Tibial artery (tissue), 4 donors: Measurements from ENCODE around the gene N4BP2L1.

Experiments used
- DNase-seq, 2 donors: peaks; one replicate each; pipeline ENCODE4 v3.0.0-alpha.2; 2019
- H3K27ac ChIP-seq, 2 donors: fragments of 200-600 bp; sonication (generic) in 1 of 2; 1 replicate in 1 of 2; 2 replicates in 1 of 2; pipeline ENCODE4 v1.5.1; 2018 to 2019; ENCODE audit warnings: mild to moderate bottlenecking in 1 of 2
- H3K27me3 ChIP-seq, 2 donors: fragments of 200-600 bp; sonication (generic) in 1 of 2; one replicate each; pipeline versions ENCODE4 v1.5.1 to v1.6.0; 2016 to 2019
- H3K36me3 ChIP-seq, 3 donors: fragments of 200-600 bp; sonication (generic) in 2 of 3; one replicate each; pipeline ENCODE4 v1.5.1; 2016 to 2019; ENCODE audit warnings: mild to moderate bottlenecking in 2 of 3
- H3K4me1 ChIP-seq, 4 donors: fragments of 200-600 bp; sonication (generic) in 2 of 4; 1 replicate in 3 of 4; 2 replicates in 1 of 4; pipeline ENCODE4 v1.5.1; 2016 to 2019
- H3K4me3 ChIP-seq, 2 donors: fragments of 200-600 bp; sonication (generic) in 1 of 2; 1 replicate in 1 of 2; 2 replicates in 1 of 2; pipeline ENCODE4 v1.5.1; 2018 to 2019; ENCODE audit warnings: mild to moderate bottlenecking in 2 of 2
- H3K9me3 ChIP-seq, 3 donors: fragments of 200-600 bp; sonication (generic) in 1 of 3; one replicate each; pipeline ENCODE4 v1.5.1; 2016 to 2019
- CTCF ChIP-seq, 2 experiments: fragments of 200-600 bp in 1 of 2; fragments of 450-650 bp in 1 of 2; IDR thresholded peaks; one replicate each; pipeline ENCODE4 v1.5.1; 2017 to 2019; ENCODE audit warnings: antibody characterized with exemption in 2 of 2, mild to moderate bottlenecking in 1 of 2, moderate library complexity in 1 of 2
- intact Hi-C: fragments of 100-400 bp; cut with DNase I; formaldehyde crosslinking; loops from one replicate; pipeline ENCODE4 v1.15.0; 2023; ENCODE audit warnings: low total_unique reads

N4BP2L1 gene

DNA sequence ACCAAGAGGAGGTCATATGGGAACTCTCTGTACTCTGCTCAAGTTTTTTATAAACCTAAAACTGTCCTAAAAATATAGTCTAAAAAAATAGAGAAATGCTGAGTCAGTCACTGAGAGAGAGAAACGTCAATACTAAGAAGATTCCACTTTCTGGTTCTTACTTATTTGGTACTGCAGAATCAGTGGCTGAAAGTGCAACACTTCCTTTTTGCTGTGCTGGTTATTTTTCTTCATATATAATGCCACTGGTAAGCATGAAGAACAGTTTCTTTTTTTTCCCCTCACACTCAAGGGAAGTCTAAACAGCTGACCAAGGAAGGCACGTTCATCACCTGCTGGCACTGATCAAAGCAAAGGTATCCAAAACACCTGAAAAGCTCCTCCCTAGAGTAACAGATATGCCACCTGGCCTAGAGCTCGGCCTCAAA lies 44.3 kb upstream of the N4BP2L1 start:
- Histone ChIP-seq H3K4me1 (peaks cover 0 to 24% (median 14%) of the 10 kb centered on the region in 4 donors), H3K36me3 (peaks cover 7 to 13% (median 12%) of the 10 kb centered on the region in 3 donors), H3K4me3 (no peak overlapping the region), H3K27me3 (no peaks in the 10 kb centered on the region), H3K27ac (peak overlapping the region; percentile 73 to 75), H3K9me3 (no peaks in the 10 kb centered on the region)
- intact Hi-C loops: no loop called here
- DNase-seq: no peak
- no peak for TF ChIP-seq CTCF (IDR thresholded peaks at IDR 0.05)

DNA sequence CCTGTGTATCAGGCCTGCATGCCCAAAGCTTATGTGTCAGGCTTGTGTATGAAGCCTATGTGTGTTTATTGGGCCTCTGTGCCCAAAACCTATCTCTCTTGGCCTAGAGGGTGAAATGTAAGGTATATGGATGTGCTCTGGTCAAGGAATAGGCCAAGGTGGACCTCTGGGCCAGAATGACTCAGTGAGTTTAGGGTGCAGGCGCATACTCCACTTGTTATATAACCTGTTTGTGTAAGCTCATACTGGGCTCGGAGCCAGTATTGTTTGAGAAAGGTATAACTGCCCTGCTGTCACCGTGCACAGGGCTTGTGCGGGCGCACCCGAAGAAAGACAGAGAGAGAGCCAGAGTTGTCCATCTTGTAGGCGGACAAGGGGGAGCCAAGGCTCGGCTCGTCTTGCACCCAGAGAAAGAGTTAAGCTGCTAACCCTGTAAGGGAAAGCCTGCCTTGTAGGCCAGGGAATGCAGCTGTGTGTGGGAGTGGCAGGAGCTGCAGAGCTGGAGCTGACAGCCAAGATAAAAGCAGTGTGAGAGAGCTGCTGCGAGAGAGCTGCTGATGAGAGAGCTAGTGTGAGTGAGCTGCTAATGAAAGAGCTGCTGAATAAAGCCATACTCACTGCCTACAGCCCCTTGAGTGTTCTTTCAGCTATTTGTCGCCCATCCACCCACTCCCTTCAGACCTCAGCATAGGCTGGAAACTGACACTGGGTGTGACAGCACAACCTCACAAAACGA lies 43.4 kb upstream of the N4BP2L1 start:
- H3K9me3 ChIP-seq: no peaks in the 10 kb centered on the region
- H3K27me3 ChIP-seq: no peaks in the 10 kb centered on the region
- peak overlapping the region; percentile 73 to 75 for H3K27ac ChIP-seq
- DNase-seq: no peak
- no peak overlapping the region for H3K4me3 ChIP-seq
- no peak for TF ChIP-seq CTCF (IDR thresholded peaks at IDR 0.05)
- H3K4me1 ChIP-seq: peaks cover 0 to 22% (median 14%) of the 10 kb centered on the region in 4 donors
- H3K36me3 ChIP-seq: peaks cover 0 to 13% (median 12%) of the 10 kb centered on the region in 3 donors
- intact Hi-C loops: no loop called here

GRCh38 chr13:32468502-32469142 lies 40.7 kb upstream of the N4BP2L1 start:
- intact Hi-C loops: no loop called here
- no peaks in the 10 kb centered on the region for H3K9me3 ChIP-seq

DNA sequence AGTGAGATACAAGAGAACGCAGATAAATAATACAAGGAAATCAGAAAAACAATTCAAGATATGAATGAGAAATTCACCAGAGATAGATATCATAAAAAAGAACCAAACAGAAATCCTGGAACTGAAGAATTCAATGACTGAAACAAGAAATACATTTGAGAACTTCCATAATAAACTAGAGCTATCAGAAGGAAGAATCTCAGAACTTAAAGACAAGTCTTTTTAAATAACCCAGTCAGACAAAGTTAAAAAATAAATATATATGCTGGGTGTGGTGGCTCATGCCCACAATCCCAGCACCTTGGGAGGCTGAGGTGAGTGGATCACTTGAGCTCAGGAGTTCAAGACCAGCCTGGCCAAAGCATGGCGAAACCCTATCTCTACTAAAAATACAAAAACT lies 28.7 kb upstream of the N4BP2L1 start:
- H3K36me3 ChIP-seq: peaks cover 25 to 65% (median 45%) of the 10 kb centered on the region in 3 donors
- no peak overlapping the region for H3K4me3 ChIP-seq
- no peaks in the 10 kb centered on the region for H3K27me3 ChIP-seq
- H3K9me3 ChIP-seq: peaks cover 0 to 34% (median 11%) of the 10 kb centered on the region in 3 donors
- H3K4me1 ChIP-seq: no peaks in the 10 kb centered on the region
- intact Hi-C loops: no loop called here
- no peak for DNase-seq
- H3K27ac ChIP-seq: no peak overlapping the region
- no peak for TF ChIP-seq CTCF (IDR thresholded peaks at IDR 0.05)

More at GRCh38 chr13:32468502-32469142, 40.7 kb upstream of the N4BP2L1 start:
- TF ChIP-seq CTCF (IDR thresholded peaks at IDR 0.05): no peak
- no peak for DNase-seq
- Histone ChIP-seq H3K27me3 (no peaks in the 10 kb centered on the region), H3K27ac (no peak overlapping the region), H3K4me3 (no peak overlapping the region), H3K4me1 (peaks cover 0 to 18% (median 14%) of the 10 kb centered on the region in 4 donors), H3K36me3 (peaks cover 7 to 19% (median 13%) of the 10 kb centered on the region in 3 donors)

DNA sequence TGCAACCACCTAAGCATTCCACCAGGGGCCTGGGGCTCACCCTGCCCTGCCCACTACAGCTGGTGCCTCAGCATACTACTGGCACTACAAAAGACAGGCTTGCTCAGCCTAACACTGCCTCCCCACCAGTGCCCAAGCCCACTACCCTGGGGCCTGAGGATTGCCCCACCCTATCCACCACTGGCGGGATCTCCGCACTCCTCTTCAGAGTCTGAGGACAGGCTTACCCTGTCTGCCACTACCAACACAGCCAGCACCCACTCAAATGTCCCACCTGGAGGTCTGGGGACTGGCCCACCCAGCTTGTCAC lies 27.6 kb upstream of the N4BP2L1 start:
- peaks cover 20 to 68% (median 39%) of the 10 kb centered on the region in 3 donors for H3K36me3 ChIP-seq
- no peak overlapping the region for H3K4me3 ChIP-seq
- H3K27ac ChIP-seq: no peak overlapping the region
- TF ChIP-seq CTCF (IDR thresholded peaks at IDR 0.05): no peak
- no peak for DNase-seq
- no peaks in the 10 kb centered on the region for H3K27me3 ChIP-seq
- no peaks in the 10 kb centered on the region for H3K4me1 ChIP-seq
- intact Hi-C loops: no loop called here
- H3K9me3 ChIP-seq: peaks cover 0 to 36% (median 11%) of the 10 kb centered on the region in 3 donors
